COLO668 (cell line): ENCODE data around the gene CACNA2D2.

Source experiments
- DNase-seq: peaks from one replicate; lab custom pipeline; 2025; ENCODE audit not compliant: unreplicated experiment; lab: John Stamatoyannopoulos, UW

The CACNA2D2 gene

GRCh38 chr3:50336452-50337174 lies 166.8 kb downstream of the CACNA2D2 start:
- no peak for DNase-seq

GRCh38 chr3:50334339-50335075 lies 168.9 kb downstream of the CACNA2D2 start:
- DNase-seq: no peak

GRCh38 chr3:50333744-50334328 lies 169.6 kb downstream of the CACNA2D2 start:
- no peak for DNase-seq

- DNase-seq: no peak
Measured at GRCh38 chr3:50331364-50331907, 172.0 kb downstream of the CACNA2D2 start.

GRCh38 chr3:50330330-50330729 lies 173.1 kb downstream of the CACNA2D2 start:
- DNase-seq: no peak

GRCh38 chr3:50327943-50328691 lies 175.3 kb downstream of the CACNA2D2 start, which contains the start of gene TUSC2:
Gene TUSC2, minus strand, starts transcription at chr3:50328223. Its CDS starts 124 bp downstream, at chr3:50328099.
- peak; percentile 95 for DNase-seq

- no peak for DNase-seq
Measured at GRCh38 chr3:50327129-50327528, 176.3 kb downstream of the CACNA2D2 start.

- DNase-seq: no peak
Measured at GRCh38 chr3:50326182-50326541, 177.3 kb downstream of the CACNA2D2 start.

- no peak for DNase-seq
Measured at GRCh38 chr3:50325497-50326181, 177.8 kb downstream of the CACNA2D2 start.

- DNase-seq: no peak
Measured at GRCh38 chr3:50325113-50325480, 178.3 kb downstream of the CACNA2D2 start.

- DNase-seq: peak; percentile 65
Measured at GRCh38 chr3:50324351-50325112, 178.9 kb downstream of the CACNA2D2 start.

- DNase-seq: no peak
Measured at GRCh38 chr3:50323614-50324199, 179.7 kb downstream of the CACNA2D2 start.

GRCh38 chr3:50323092-50323600 lies 180.3 kb downstream of the CACNA2D2 start:
- DNase-seq: peak; percentile 60

- peak; percentile 78 for DNase-seq
Measured at GRCh38 chr3:50322386-50323091, 180.9 kb downstream of the CACNA2D2 start, which contains the start of gene HYAL2. Gene HYAL2, minus strand, starts transcription at chr3:50322745. Its CDS starts 2,256 bp downstream, at chr3:50320489.

- DNase-seq: no peak
Measured at GRCh38 chr3:50322115-50322385, 181.4 kb downstream of the CACNA2D2 start.

GRCh38 chr3:50321336-50322114 lies 181.9 kb downstream of the CACNA2D2 start:
- DNase-seq: peak; percentile 86

- DNase-seq: peak; percentile 66
Measured at GRCh38 chr3:50320853-50321335, 182.5 kb downstream of the CACNA2D2 start.
